ENCODE results near the gene MEP1A.

DNA sequence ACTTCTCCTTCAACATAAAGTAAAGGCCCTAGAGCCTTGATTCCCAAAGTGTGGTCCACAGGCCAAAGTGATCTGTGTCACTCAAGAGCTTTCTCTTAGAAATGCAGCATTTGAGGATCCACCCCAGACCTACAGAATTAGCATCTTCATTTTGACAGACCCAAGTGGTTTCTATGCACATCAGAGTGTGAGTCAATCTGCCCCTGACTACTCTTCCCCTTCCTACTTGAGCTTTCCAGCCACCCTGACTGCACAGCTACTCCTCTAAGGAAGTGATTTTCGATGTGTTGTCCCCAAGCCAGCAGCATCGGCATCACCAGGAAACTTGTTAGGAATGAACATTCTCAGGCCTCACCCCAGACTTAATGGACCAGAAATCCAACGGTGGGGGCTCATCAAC is 2.6 kb downstream of the MEP1A start:
- TF ChIP-seq, protein P1, sequence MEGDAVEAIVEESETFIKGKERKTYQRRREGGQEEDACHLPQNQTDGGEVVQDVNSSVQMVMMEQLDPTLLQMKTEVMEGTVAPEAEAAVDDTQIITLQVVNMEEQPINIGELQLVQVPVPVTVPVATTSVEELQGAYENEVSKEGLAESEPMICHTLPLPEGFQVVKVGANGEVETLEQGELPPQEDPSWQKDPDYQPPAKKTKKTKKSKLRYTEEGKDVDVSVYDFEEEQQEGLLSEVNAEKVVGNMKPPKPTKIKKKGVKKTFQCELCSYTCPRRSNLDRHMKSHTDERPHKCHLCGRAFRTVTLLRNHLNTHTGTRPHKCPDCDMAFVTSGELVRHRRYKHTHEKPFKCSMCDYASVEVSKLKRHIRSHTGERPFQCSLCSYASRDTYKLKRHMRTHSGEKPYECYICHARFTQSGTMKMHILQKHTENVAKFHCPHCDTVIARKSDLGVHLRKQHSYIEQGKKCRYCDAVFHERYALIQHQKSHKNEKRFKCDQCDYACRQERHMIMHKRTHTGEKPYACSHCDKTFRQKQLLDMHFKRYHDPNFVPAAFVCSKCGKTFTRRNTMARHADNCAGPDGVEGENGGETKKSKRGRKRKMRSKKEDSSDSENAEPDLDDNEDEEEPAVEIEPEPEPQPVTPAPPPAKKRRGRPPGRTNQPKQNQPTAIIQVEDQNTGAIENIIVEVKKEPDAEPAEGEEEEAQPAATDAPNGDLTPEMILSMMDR (IDR thresholded peaks at IDR 0.05) = no peak
- no peak for TF ChIP-seq POLR2A (IDR thresholded peaks at IDR 0.05)
- no peak for TF ChIP-seq EP300 (IDR thresholded peaks at IDR 0.05)
